Measurements from ENCODE around the gene PMM2. TPM values are rescaled to one million over a fixed set of nuclear protein-coding genes. Genes with fewer than 3 reads are reported as not detected.

The PMM2 gene
- total and polyA plus RNA-seq, 9 of the 15 experiments (the other 6 are each of a cell fraction or from before 2014, with no cell fraction given), result 5.6 to 42.7 (median 25.9) TPM

DNA sequence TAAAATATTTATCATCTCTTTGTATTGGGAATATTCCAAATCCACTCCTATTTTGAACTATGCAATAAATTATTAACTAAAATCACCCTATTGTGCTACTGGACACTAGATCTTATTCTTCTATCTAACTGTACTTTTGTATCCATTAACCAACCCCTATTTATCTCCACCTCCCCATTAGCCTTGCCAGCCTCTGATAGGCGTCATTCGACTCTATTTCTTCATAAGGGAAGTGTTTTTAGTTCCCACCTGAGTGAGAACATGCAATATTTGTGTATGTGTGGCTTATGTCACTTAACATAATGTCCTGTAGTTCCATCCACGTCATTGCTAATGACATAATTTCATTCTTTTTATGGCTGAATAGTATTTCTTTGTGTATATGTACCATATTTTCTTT is 24.1 kb upstream of the PMM2 start:
- H3K79me2 ChIP-seq (ENCODE audit: control insufficient read depth, insufficient read depth, low read length), result no peaks in the 10 kb centered on the region
- ChIA-PET POLR2A (no interaction called here), CTCF (ENCODE audit: low intra/inter-chr PET ratio) (no interaction called here)
- H3K36me3 ChIP-seq (ENCODE audit: control insufficient read depth, insufficient read depth, low read length), result no peaks in the 10 kb centered on the region
- in situ Hi-C loops (cut with MboI) (no loop called here), intact Hi-C loops (cut with micrococcal nuclease) (no loop called here)
- peaks cover 17 to 66% of the 10 kb centered on the region in 2 experiments for H3K27me3 ChIP-seq (ENCODE audit: control insufficient read depth in 2 of 2, insufficient read depth in 2 of 2, low read length in 2 of 2)
- peaks cover 7% of the 10 kb centered on the region; the same call in 1 of the 2 replicates for H4K20me1 ChIP-seq (replicated peaks; ENCODE audit: control insufficient read depth, insufficient read depth, low read length)
- no peak overlapping the region for H2AFZ ChIP-seq (ENCODE audit: low read depth, low read length)
- DNase-seq (ENCODE audit: extremely low read depth in 1 of 4, low spot score in 3 of 4) (no peak), FAIRE-seq (no peak), ATAC-seq (no peak)
- H3K4me1 ChIP-seq (replicated peaks in 1 of 2; ENCODE audit: control insufficient read depth in 2 of 2, insufficient read depth in 2 of 2, low read length in 2 of 2), result no peaks in the 10 kb centered on the region; a peak in 1 of 5 replicates
- no peak overlapping the region for H3K9ac ChIP-seq (ENCODE audit: insufficient read depth in 1 of 2, low read depth in 2 of 2, low read length in 2 of 2)
- no peaks in the 10 kb centered on the region for H3K9me3 ChIP-seq (replicated peaks; ENCODE audit: control insufficient read depth, insufficient read depth, low read depth, low read length)
- H3K9me1 ChIP-seq (ENCODE audit: control insufficient read depth, insufficient read depth, low read length), result no peaks in the 10 kb centered on the region
- no TSS peak for BruUV-seq (replicated peaks)
- 3% methylated on average over 3 of the region's 3 CpGs for WGBS (ENCODE audit: insufficient coverage, low coverage, missing lambda C conversion rate)
- no peak overlapping the region for H3K27ac ChIP-seq (ENCODE audit: extremely low read depth, low read depth, low read length)
- H3K4me2 ChIP-seq (ENCODE audit: insufficient read depth, low read length), result no peak overlapping the region
- TF ChIP-seq ZNF699 (CRISPR knock-in tag; IDR thresholded peaks at IDR 0.05; ENCODE audit: insufficient replicate concordance), result no peak
- no peak for TF ChIP-seq HLTF (IDR thresholded peaks at IDR 0.05)
- no peak for TF ChIP-seq ATF1 (CRISPR knock-in tag; IDR thresholded peaks at IDR 0.05)
- no peak for TF ChIP-seq ATF1 (tag; IDR thresholded peaks at IDR 0.05)
- no peak for TF ChIP-seq ELF4 (CRISPR knock-in tag; IDR thresholded peaks at IDR 0.05)
- TF ChIP-seq PURB (CRISPR knock-in tag; IDR thresholded peaks at IDR 0.05; ENCODE audit: low read depth), result no peak
- TF ChIP-seq XRCC3 (IDR thresholded peaks at IDR 0.05), result no peak
- no peak for TF ChIP-seq ASH1L (IDR thresholded peaks at IDR 0.05; ENCODE audit: borderline replicate concordance, low read depth, partially characterized antibody)
- TF ChIP-seq ZNF232 (CRISPR knock-in tag; IDR thresholded peaks at IDR 0.05), result no peak
- no peak for TF ChIP-seq ZNF239 (CRISPR knock-in tag; IDR thresholded peaks at IDR 0.05)
- TF ChIP-seq HEY1 (CRISPR knock-in tag; IDR thresholded peaks at IDR 0.05; ENCODE audit: borderline replicate concordance), result no peak
- no peak for TF ChIP-seq SAFB (IDR thresholded peaks at IDR 0.05; ENCODE audit: borderline replicate concordance, low read depth, low read length)
- no peak overlapping the region for H3K4me3 ChIP-seq

Data from K562 (cell line).